ENCODE results near the gene TRPC4.
"Not testable (repeated sequence)": the region's sequence is repeated elsewhere in the genome, so short reads cannot be mapped to it uniquely, and the experiment has no call there.

Gene TRPC4

GRCh38 chr13:37596805-37597204 is 272.8 kb downstream of the TRPC4 start:
- DNase-seq = no peak

- DNase-seq = no peak
Observed at GRCh38 chr13:37595162-37595561, 274.4 kb downstream of the TRPC4 start.

GRCh38 chr13:37594550-37594949 is 275.0 kb downstream of the TRPC4 start:
- DNase-seq = no peak

- DNase-seq = not testable (repeated sequence)
Observed at GRCh38 chr13:37589381-37589780, 280.2 kb downstream of the TRPC4 start.

GRCh38 chr13:37587236-37587635 is 282.3 kb downstream of the TRPC4 start:
- DNase-seq = no peak
